GM21526 (cell line): ENCODE measurements around the gene MIDN.

Experiments
- ATAC-seq: cut with Tn5 transposase; IDR thresholded peaks from one replicate; pipeline ENCODE4 v1.9.1; 2021; ENCODE audit warnings: moderate library complexity; ENCODE audit not compliant: unreplicated experiment, low FRiP score

Gene MIDN

GRCh38 chr19:1268226-1269064 is 20.1 kb downstream of the MIDN start:
- no peak for ATAC-seq

DNA sequence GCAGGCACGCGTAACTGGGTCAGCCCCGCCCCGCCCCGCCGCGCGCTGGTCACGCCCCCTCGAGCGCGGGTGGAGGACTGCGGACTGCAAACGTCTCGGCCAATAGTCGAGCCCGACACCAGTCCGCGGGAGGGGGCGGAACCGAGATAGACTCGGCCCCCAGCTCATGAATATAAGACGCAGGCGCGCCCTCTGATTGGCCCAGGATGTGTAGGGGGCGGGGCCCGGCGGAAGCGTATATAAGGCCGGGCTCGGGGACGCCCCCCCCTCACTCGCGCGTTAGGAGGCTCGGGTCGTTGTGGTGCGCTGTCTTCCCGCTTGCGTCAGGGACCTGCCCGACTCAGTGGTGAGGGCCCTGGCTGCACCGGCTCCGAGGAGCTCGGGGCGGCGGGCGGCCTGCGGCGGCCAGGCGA is 20.7 kb downstream of the MIDN start, which contains the start of gene CIRBP:
Gene CIRBP (plus strand): TSS at position 268 of the 413 bp plus-strand sequence. CDS start 1,602 bp downstream, outside the sequence.
- peak; percentile 41 for ATAC-seq

- peak; percentile 13 for ATAC-seq
Observed at GRCh38 chr19:1269478-1270212, 21.3 kb downstream of the MIDN start.

DNA sequence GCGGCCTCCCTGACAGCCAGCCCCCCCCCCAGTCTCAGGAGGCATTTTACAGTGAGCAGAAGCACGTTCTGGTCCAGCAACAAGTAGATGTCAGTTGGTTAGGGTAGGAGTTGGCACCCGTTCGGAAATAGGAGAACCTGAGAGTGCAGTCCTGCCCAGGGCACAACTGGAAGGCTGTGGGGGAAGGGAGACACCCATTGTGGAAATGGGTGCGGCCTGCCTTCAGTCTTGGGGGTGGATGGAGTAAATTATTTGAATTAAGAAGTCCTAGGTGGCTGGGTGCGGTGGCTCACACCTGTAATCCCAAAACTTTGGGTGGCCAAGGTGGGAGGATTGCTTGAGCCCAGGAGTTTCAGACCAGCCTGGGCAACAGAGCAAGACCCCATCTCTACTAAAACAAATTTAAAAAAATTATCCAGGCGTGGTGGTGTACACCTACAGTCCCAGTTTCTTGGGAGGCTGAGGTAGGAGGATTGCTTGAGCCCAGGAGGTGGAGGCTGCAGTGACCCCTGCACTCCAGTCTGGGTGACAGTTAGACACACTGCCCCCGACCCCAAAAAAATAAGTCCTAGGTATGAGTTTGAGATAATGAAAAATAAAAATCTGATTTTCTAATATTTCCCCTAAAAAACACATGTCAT is 21.9 kb downstream of the MIDN start:
- ATAC-seq, result no peak

DNA sequence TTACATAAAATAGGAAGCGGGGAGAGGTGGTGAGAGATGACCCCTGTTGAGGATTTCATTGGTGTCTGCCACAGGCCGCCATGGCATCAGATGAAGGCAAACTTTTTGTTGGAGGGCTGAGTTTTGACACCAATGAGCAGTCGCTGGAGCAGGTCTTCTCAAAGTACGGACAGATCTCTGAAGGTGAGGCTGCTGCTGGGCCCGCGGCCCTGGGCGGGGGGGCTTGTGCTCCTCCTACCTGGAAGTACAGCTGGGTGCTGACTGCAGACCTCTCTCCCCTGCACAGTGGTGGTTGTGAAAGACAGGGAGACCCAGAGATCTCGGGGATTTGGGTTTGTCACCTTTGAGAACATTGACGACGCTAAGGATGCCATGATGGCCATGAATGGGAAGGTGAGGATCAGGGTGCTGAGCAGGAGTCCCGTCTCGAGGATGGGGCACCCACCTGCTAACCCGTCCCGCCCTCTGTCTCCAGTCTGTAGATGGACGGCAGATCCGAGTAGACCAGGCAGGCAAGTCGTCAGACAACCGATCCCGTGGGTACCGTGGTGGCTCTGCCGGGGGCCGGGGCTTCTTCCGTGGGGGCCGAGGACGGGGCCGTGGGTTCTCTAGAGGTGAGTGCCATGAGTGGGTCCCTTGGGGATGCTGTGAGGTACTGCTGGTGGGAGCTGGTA is 22.6 kb downstream of the MIDN start:
- no peak for ATAC-seq

DNA sequence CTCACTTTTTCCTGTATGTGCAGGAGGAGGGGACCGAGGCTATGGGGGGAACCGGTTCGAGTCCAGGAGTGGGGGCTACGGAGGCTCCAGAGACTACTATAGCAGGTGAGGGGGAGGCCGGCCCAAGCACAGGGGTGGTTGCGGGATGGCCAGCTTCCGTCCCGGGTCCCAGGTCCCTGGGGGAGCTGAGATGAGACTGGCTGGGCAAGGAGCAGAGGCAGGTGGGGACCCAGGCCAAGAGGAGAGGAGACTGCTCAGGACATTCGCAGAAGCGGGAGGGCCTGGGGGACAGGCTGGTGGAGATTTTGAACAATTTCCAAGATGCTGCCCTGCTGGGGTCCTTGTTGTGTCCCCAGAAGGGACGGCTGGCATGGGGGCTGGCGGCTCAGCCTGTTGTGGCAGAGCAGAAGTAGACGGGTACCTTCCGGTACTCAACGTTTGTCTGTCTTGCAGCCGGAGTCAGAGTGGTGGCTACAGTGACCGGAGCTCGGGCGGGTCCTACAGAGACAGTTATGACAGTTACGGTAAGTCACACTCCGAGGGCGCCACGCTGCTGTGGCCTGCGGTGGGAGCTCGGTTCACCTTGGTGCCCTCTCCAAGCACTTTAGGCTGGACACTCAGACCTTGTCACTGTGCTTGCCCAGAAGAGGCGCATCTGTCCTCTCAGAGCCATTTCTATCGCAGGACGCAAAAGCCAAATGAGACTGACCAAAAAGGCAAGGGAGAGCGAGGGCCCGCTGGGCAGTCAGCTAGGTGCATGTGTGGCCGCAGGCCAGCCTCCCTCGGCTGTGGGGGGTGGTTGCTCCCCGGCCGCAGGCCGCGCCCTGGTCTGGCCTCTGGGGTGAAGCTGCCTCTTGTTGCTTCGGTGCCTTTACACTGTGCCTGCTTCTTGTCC is 23.4 kb downstream of the MIDN start:
- ATAC-seq, result no peak

DNA sequence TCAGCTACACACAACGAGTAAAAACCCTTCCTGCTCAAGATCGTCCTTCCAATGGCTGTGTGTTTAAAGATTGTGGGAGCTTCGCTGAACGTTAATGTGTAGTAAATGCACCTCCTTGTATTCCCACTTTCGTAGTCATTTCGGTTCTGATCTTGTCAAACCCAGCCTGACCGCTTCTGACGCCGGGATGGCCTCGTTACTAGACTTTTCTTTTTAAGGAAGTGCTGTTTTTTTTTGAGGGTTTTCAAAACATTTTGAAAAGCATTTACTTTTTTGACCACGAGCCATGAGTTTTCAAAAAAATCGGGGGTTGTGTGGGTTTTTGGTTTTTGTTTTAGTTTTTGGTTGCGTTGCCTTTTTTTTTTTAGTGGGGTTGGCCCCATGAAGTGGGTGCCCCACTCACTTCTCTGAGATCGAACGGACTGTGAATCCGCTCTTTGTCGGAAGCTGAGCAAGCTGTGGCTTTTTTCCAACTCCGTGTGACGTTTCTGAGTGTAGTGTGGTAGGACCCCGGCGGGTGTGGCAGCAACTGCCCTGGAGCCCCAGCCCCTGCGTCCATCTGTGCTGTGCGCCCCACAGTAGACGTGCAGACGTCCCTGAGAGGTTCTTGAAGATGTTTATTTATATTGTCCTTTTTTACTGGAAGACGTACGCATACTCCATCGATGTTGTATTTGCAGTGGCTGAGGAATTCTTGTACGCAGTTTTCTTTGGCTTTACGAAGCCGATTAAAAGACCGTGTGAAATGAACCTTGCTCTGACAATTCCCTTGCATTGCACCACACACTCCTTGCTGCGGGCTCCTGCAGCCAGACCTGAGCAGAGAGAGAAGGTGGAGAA is 24.3 kb downstream of the MIDN start:
- no peak for ATAC-seq

DNA sequence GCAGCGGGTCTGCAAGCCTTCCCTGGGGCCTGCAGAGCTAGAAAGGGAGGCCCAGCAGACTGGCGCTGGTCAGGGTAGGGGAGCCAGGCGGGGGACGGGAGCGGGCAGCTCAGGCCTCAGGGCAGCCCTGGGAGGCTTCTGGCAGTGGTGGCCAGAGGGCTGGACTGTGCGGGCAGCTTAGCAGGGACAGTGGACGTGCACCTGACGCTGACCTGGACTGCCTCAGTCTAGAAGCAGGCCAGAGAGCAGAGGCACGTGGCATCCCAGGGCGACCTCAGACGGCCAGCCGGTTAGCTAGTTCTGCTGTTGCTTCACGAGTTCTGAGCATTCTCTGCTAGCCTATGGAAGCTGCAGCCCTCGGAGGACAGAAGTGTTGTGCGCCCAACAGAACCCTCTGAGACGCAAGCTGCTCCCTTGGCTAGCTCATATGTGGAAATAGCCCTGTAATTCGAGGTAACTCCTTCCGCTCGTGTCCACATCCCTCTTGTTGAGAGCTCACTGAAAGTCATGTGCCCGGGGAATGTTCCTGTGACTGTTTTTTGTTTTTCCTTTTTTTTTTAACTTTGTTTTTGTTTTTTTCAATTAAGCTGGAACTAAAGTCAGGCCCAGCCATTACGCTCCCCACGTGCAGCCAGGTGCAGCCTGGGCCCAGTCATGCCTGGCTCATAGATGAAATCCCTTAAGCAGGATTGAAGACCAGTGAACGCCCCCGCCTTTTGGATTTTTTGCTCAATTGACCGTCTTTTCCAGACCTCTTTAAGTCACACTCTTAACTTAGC is 25.1 kb downstream of the MIDN start:
- no peak for ATAC-seq

DNA sequence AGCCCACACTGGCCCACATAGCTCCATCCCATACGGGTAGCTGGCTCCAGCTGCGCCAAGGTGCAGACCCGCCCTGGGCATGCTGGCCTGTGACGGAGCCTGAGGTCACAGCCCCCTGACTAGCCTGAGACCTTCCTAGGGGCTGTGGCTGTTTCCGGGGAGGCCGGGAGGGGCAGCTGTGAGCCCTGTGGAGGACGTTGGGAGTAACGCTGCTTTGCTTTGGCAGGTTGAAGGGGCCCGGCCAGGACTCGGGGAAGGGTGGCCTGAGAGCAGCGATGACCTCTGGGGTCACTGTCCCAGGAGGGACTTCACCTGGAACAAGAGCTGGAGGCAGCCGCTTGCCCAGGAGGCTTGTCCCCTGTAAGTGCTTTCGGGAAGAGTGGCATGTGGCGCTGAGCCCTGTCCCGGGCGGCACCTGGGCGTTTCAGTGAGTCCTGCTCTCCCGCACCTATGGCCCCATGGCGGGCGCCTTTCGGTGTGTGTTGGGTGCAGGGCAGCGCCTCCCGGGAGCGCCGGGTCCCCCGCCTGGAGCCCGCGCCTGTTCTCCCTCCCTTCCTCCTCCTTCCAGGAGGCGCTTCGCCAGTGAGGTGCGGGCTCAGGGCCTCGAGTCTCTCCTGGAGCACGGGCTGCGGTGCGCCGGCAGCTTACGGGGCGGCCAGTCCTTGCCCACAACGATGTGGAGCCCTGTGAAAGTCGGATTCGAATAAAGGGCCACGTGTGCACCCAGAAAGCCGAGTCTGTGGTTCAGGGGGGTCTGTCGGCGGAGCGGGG is 25.9 kb downstream of the MIDN start:
- no peak for ATAC-seq

DNA sequence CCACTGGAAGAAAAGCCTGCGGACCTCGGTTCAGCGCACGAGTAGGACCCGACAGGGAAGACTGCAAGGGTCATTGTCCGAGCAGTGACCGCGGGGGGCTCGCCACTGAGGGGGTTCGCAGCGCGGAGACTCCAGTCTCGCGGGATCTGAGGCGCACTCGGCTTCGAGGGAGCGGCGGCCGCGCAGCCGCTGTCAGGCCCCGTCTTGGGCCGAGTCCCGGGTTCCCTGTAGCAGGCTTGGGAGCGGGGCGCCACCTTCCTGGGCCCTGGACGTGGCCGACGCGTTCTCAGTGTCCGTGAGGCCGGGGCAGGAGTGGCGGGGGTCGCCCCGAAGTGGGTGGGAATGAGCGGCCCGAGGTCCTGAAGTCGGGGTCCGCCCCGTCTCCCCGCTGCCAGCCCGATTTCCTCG is 26.5 kb downstream of the MIDN start:
- no peak for ATAC-seq

- peak; percentile 63 for ATAC-seq
Observed at GRCh38 chr19:1275260-1275975, 27.0 kb downstream of the MIDN start, which contains the start of gene FAM174C. Gene FAM174C, plus strand, starts transcription at chr19:1275530. Its CDS starts 20 bp downstream, at chr19:1275550.

GRCh38 chr19:1275976-1276627 is 27.7 kb downstream of the MIDN start:
- ATAC-seq, result no peak

GRCh38 chr19:1276628-1277022 is 28.2 kb downstream of the MIDN start:
- ATAC-seq, result no peak

DNA sequence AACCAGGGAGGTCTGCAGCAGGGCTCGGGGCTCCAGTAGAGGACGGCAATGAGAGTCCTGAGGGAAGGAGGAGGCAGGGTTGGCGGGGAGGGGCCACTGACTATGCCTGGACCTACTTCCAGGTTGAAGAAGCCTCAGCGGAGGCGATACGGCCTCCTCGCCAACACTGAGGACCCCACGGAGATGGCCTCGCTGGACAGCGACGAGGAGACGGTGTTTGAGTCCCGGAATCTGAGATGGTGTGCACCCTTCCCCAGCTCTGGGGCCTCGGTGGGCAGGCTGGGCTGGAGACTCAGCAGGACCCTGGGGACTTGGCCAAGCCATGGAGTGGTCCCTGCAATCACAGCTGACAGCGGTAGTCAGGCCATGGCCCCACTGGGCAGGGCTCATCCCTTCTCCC is 28.7 kb downstream of the MIDN start:
- ATAC-seq, result no peak

DNA sequence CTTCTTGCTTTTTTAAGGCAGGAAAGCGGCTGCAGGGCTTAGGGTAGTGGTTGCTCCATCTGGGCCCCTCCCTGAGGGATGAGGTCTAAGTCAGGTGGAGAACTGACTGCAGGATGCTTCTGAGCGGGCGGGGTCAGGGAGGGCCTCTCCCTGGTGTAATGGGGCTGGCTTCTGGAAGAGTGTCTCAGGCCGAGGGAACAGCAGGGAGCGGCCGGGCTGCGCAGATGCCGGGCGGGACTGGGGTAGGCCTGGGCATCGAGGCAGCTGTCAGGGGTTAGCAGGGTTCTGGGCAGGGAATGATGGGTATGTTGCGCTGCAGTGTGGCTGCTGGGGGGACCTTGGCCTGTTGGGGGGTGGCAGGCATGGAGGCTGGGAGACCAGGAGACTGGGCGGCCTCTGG is 29.7 kb downstream of the MIDN start:
- ATAC-seq, result no peak
